Activated CD4-positive, CD25-positive, alpha-beta regulatory T cell treated with anti-CD3 and anti-CD28 coated beads, Interleukin-2, amount 50 U/mL, for 72 hours (primary cell): ENCODE data around the gene CALHM3.

Source experiments
- DNase-seq: peaks from one replicate; pipeline ENCODE4 v3.0.0; 2021

Gene CALHM3

GRCh38 chr10:103449208-103450144 lies 29.6 kb downstream of the CALHM3 start:
- no peak for DNase-seq

- no peak for DNase-seq
Measured at GRCh38 chr10:103448746-103449145, 30.3 kb downstream of the CALHM3 start.

GRCh38 chr10:103447187-103447586 lies 31.9 kb downstream of the CALHM3 start:
- no peak for DNase-seq

GRCh38 chr10:103445767-103446567 lies 33.1 kb downstream of the CALHM3 start:
- DNase-seq = no peak

GRCh38 chr10:103445366-103445765 lies 33.7 kb downstream of the CALHM3 start:
- no peak for DNase-seq

GRCh38 chr10:103444478-103444877 lies 34.6 kb downstream of the CALHM3 start:
- DNase-seq = no peak

- DNase-seq = no peak
Measured at GRCh38 chr10:103443475-103444185, 35.4 kb downstream of the CALHM3 start.

GRCh38 chr10:103442031-103442461 lies 37.0 kb downstream of the CALHM3 start:
- DNase-seq = no peak

- DNase-seq = no peak
Measured at GRCh38 chr10:103441611-103442010, 37.4 kb downstream of the CALHM3 start.

- no peak for DNase-seq
Measured at GRCh38 chr10:103441206-103441605, 37.8 kb downstream of the CALHM3 start.

GRCh38 chr10:103440416-103440815 lies 38.6 kb downstream of the CALHM3 start:
- DNase-seq = no peak

GRCh38 chr10:103439776-103440175 lies 39.3 kb downstream of the CALHM3 start:
- DNase-seq = no peak

GRCh38 chr10:103433858-103434257 lies 45.2 kb downstream of the CALHM3 start:
- no peak for DNase-seq

GRCh38 chr10:103431902-103432301 lies 47.1 kb downstream of the CALHM3 start:
- DNase-seq = no peak

- no peak for DNase-seq
Measured at GRCh38 chr10:103429647-103430046, 49.4 kb downstream of the CALHM3 start.

- no peak for DNase-seq
Measured at GRCh38 chr10:103428989-103429643, 49.9 kb downstream of the CALHM3 start.

GRCh38 chr10:103427866-103428265 lies 51.2 kb downstream of the CALHM3 start:
- DNase-seq = no peak

GRCh38 chr10:103423748-103424147 lies 55.3 kb downstream of the CALHM3 start:
- DNase-seq = no peak
